Prostate gland (tissue), 2 donors: ENCODE data around the gene GRIK2.

Experiments used
- CTCF ChIP-seq, 4 experiments: fragments of 200-600 bp in 2 of 4; fragments of 450-650 bp in 2 of 4; sonication (generic) in 2 of 4; IDR thresholded peaks; 1 replicate in 3 of 4; 2 replicates in 1 of 4; pipeline ENCODE4 v1.5.1; 2016 to 2019; ENCODE audit warnings: antibody characterized with exemption in 4 of 4, mild to moderate bottlenecking in 2 of 4, moderate library complexity in 2 of 4
- POLR2A ChIP-seq: fragments of 450-650 bp; IDR thresholded peaks from one replicate; pipeline ENCODE4 v1.6.1; 2016; ENCODE audit warnings: antibody characterized with exemption, mild to moderate bottlenecking
- POLR2AphosphoS5 ChIP-seq: sonication (generic); formaldehyde crosslinking; IDR thresholded peaks from one replicate; pipeline ENCODE4 v1.6.1; 2017; ENCODE audit warnings: antibody characterized with exemption

DNA sequence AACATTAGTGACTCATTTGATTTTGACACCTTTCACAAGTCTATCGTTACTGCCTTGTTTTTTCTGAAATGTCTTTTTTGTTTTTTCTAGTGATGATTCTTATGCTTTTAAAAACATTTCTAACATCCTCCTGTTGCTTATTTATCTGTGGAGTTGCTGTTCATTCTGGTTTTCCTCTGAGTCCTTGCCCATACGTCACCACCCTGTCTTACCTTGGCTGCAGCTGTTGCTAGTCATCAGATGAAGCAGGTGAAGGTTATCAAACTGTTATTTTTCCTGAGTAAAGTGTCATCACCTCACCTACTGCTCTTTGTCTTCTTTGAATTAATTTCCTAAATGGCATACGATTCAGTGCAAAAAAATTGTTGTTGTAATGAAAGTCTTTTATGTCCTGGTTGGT, 376.6 kb downstream of the GRIK2 start:
- TF ChIP-seq POLR2A (no peak), CTCF (IDR thresholded peaks at IDR 0.05) (no peak), POLR2AphosphoS5 (no peak)
